ENCODE measurements around the gene MAPK11. TPM values are rescaled to one million over a fixed set of nuclear protein-coding genes. Genes with fewer than 3 reads are reported as not detected.

The MAPK11 gene
- total and polyA plus RNA-seq, 2 donors (not counting 1 experiment from before 2014, with no cell fraction given): 2.6 to 7.6 TPM

DNA sequence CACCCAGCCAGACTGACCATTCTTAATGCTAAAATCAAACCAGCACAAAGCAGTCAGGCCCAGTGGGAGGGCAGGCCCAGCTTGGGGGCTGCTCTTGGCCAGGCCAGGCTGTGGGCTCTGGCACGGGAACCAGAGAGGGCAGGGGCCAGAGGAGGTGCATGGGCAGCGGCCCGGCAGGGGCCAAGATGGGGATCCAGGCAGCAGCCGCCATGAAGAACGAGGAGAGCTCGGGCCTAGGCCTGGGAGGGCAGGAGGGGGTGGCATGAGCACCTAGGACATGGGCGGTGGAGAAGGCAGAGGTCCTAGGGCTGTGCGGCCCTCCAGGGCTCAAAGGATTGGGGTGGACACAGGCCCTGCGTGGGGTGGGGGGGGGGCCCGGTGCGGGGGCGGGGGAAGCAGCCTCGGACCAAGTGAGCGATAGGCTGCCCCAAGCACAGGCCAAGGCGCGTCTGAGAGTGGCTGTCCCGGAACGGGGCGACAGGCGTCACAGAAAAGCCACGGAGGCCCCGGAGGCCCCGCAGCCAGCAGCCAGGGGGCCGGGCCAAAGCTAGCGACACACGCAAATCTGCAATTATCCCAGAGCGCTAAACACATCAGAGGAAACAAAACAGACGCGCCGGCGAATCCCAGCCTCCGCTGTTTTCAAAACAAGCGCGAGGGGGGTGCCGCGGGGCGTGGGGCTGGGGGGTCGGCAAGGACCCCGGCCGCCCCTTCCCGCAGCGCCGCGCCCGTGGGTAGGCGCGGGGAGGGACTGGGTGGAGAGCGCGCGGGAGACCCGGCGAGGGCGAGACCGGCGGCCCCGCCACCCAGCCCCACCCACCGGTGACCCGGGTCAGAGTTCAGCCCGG lies 29.0 kb upstream of the MAPK11 start:
- Histone ChIP-seq H3K27me3 (ENCODE audit: control insufficient read depth, insufficient read depth, low read length) (no peaks in the 10 kb centered on the region), H3K4me2 (ENCODE audit: extremely low read depth, insufficient read depth, low read length) (peak overlapping the region; percentile 51), H3K36me3 (ENCODE audit: control insufficient read depth, insufficient read depth, low read length) (peaks cover 6% of the 10 kb centered on the region), H3K79me2 (ENCODE audit: control insufficient read depth, insufficient read depth, low read length) (peaks cover 96% of the 10 kb centered on the region), H2AFZ (ENCODE audit: low read length) (no peak overlapping the region), H3K4me1 (ENCODE audit: control insufficient read depth, extremely low read depth, insufficient read depth, low read length) (peaks cover 49% of the 10 kb centered on the region), H3K9ac (ENCODE audit: insufficient read depth, low read length) (no peak overlapping the region), H3K4me3 (replicated peaks in 1 of 4; ENCODE audit: control extremely low read depth in 1 of 4, insufficient read depth in 1 of 4, low read depth in 3 of 4, low read length in 4 of 4) (peak overlapping the region in 1 of 4 experiments; percentile 40), H3K9me3 (ENCODE audit: control insufficient read depth, insufficient read depth, low read depth, low read length) (no peaks in the 10 kb centered on the region), H4K20me1 (ENCODE audit: control insufficient read depth, extremely low read depth, insufficient read depth, low read length) (peaks cover 2% of the 10 kb centered on the region), H3K27ac (ENCODE audit: insufficient read depth, low read length) (no peak overlapping the region)
- peak in 1 of 2 donors; percentile 18 for DNase-seq (ENCODE audit: low read depth in 2 of 2)
- no peak for TF ChIP-seq EZH2 (IDR thresholded peaks at IDR 0.05; ENCODE audit: low read length, missing control alignments)

DNA sequence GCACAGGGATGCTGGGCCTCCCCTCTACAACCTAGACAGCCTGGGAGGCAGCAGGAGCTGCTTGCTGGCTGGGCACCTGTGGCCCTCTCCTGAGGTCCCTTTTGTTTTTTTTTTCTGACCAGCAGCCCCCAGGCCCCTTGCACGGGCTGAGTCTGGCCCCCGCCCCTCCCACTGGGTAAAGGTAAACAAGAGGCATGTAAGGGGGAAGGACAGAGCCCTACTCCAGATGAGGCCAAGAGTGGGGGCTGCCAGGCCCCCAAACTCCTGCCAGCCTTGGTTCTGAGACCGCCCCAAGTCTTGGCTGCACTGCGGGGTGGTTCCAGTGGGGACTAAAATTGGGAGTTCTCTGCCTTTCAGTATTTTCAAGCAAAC lies 28.1 kb upstream of the MAPK11 start:
- Histone ChIP-seq H3K27ac (ENCODE audit: insufficient read depth, low read length) (no peak overlapping the region), H2AFZ (ENCODE audit: low read length) (no peak overlapping the region), H3K36me3 (ENCODE audit: control insufficient read depth, insufficient read depth, low read length) (peaks cover 7% of the 10 kb centered on the region), H3K27me3 (ENCODE audit: control insufficient read depth, insufficient read depth, low read length) (no peaks in the 10 kb centered on the region), H3K4me1 (ENCODE audit: control insufficient read depth, extremely low read depth, insufficient read depth, low read length) (peaks cover 46% of the 10 kb centered on the region), H3K79me2 (ENCODE audit: control insufficient read depth, insufficient read depth, low read length) (peaks cover 92% of the 10 kb centered on the region), H3K9me3 (ENCODE audit: control insufficient read depth, insufficient read depth, low read depth, low read length) (no peaks in the 10 kb centered on the region), H3K9ac (ENCODE audit: insufficient read depth, low read length) (no peak overlapping the region), H3K4me3 (replicated peaks in 1 of 4; ENCODE audit: control extremely low read depth in 1 of 4, insufficient read depth in 1 of 4, low read depth in 3 of 4, low read length in 4 of 4) (no peak overlapping the region), H3K4me2 (ENCODE audit: extremely low read depth, insufficient read depth, low read length) (no peak overlapping the region), H4K20me1 (ENCODE audit: control insufficient read depth, extremely low read depth, insufficient read depth, low read length) (peaks cover 2% of the 10 kb centered on the region)
- DNase-seq (ENCODE audit: low read depth in 2 of 2): no peak
- TF ChIP-seq, protein P1, sequence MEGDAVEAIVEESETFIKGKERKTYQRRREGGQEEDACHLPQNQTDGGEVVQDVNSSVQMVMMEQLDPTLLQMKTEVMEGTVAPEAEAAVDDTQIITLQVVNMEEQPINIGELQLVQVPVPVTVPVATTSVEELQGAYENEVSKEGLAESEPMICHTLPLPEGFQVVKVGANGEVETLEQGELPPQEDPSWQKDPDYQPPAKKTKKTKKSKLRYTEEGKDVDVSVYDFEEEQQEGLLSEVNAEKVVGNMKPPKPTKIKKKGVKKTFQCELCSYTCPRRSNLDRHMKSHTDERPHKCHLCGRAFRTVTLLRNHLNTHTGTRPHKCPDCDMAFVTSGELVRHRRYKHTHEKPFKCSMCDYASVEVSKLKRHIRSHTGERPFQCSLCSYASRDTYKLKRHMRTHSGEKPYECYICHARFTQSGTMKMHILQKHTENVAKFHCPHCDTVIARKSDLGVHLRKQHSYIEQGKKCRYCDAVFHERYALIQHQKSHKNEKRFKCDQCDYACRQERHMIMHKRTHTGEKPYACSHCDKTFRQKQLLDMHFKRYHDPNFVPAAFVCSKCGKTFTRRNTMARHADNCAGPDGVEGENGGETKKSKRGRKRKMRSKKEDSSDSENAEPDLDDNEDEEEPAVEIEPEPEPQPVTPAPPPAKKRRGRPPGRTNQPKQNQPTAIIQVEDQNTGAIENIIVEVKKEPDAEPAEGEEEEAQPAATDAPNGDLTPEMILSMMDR (conservative IDR thresholded peaks at IDR 0.05 in 1 of 2, IDR thresholded peaks at IDR 0.05 in 1 of 2; ENCODE audit: low read depth in 1 of 2, low read length in 2 of 2): no peak
- no peak for TF ChIP-seq EZH2 (IDR thresholded peaks at IDR 0.05; ENCODE audit: low read length, missing control alignments)

DNA sequence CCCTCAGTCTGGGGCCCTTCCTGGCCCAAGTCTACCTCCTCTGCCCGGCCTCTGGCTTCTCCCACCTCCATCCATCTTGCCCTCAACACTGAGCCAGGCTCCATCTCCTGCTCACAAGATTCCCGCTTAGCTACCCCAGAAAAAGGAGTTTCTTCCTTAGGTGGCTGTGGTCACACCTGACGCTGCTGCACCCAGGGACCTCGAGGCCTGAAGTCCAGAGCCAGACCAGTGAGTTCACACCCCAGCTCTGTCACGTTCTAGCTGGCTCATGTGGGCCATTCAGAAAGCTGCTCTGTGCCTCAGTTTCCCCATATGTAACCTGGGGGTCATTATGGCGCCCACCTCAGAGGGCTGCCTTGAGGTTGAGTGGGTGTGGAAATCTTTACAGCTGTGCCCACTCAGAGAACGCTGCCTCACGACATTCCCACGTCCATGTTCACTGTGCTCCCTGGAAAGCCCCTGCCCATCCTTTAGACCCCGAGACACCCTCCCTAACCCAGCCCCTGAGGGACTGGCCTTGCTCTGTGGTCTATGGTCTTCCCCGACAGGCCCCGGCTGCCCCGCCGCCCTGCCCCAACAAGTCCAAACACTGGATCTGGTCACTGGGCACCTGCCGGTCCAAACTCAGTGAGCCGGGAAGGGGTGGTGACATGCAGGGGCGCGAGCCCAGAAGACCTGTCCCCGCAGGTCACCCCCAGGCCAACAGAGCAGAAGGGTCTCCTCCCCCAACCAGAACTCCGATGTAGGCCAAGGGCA lies 27.5 kb upstream of the MAPK11 start:
- TF ChIP-seq, protein P1 (conservative IDR thresholded peaks at IDR 0.05 in 1 of 2, IDR thresholded peaks at IDR 0.05 in 1 of 2; ENCODE audit: low read depth in 1 of 2, low read length in 2 of 2): no peak
- TF ChIP-seq EZH2 (IDR thresholded peaks at IDR 0.05; ENCODE audit: low read length, missing control alignments): no peak
- DNase-seq (ENCODE audit: low read depth in 2 of 2): no peak
- Histone ChIP-seq H3K9ac (ENCODE audit: insufficient read depth, low read length) (no peak overlapping the region), H3K9me3 (ENCODE audit: control insufficient read depth, insufficient read depth, low read depth, low read length) (no peaks in the 10 kb centered on the region), H3K4me1 (ENCODE audit: control insufficient read depth, extremely low read depth, insufficient read depth, low read length) (peaks cover 48% of the 10 kb centered on the region), H3K4me2 (ENCODE audit: extremely low read depth, insufficient read depth, low read length) (peak overlapping the region; percentile 59), H3K27ac (ENCODE audit: insufficient read depth, low read length) (no peak overlapping the region), H3K27me3 (ENCODE audit: control insufficient read depth, insufficient read depth, low read length) (no peaks in the 10 kb centered on the region), H3K4me3 (replicated peaks in 1 of 4; ENCODE audit: control extremely low read depth in 1 of 4, insufficient read depth in 1 of 4, low read depth in 3 of 4, low read length in 4 of 4) (no peak overlapping the region), H3K36me3 (ENCODE audit: control insufficient read depth, insufficient read depth, low read length) (peaks cover 5% of the 10 kb centered on the region), H2AFZ (ENCODE audit: low read length) (no peak overlapping the region), H3K79me2 (ENCODE audit: control insufficient read depth, insufficient read depth, low read length) (peaks cover 91% of the 10 kb centered on the region), H4K20me1 (ENCODE audit: control insufficient read depth, extremely low read depth, insufficient read depth, low read length) (peaks cover 2% of the 10 kb centered on the region)

Data from fibroblast of lung (primary cell).